Upper lobe of left lung (tissue), 6 donors: ENCODE results near the gene PAPSS2. TPM values are rescaled to one million over a fixed set of nuclear protein-coding genes. Genes with fewer than 3 reads are reported as not detected.

Experiments used
- ATAC-seq, 2 donors: fragments of 200-7000 bp; cut with Tn5 transposase; one replicate each; pipeline ENCODE4 v1.9.1; 2022; ENCODE audit warnings: mild to moderate bottlenecking in 2 of 2, moderate library complexity in 2 of 2; ENCODE audit not compliant: low FRiP score in 2 of 2
- DNase-seq, 2 donors: peaks; one replicate each; pipeline ENCODE4 v3.0.0-alpha.2; 2019 to 2020
- H3K27ac ChIP-seq, 4 donors: fragments of 200-600 bp; sonication (generic); one replicate each; pipeline ENCODE4 v1.5.1; 2016 to 2019
- H3K27me3 ChIP-seq, 4 donors: fragments of 200-600 bp; sonication (generic); one replicate each; pipeline ENCODE4 v1.5.1; 2017 to 2019
- H3K36me3 ChIP-seq, 4 donors: fragments of 200-600 bp; sonication (generic); one replicate each; pipeline ENCODE4 v1.5.1; 2016 to 2019
- H3K4me1 ChIP-seq, 4 donors: fragments of 200-600 bp; sonication (generic); one replicate each; pipeline ENCODE4 v1.5.1; 2018 to 2019
- H3K4me3 ChIP-seq, 4 donors: fragments of 200-600 bp; sonication (generic); one replicate each; pipeline ENCODE4 v1.5.1; 2017 to 2019; ENCODE audit warnings: mild to moderate bottlenecking in 2 of 4, moderate library complexity in 1 of 4
- H3K9me3 ChIP-seq, 4 donors: fragments of 200-600 bp; sonication (generic); one replicate each; pipeline ENCODE4 v1.5.1; 2018 to 2019
- CTCF ChIP-seq, 6 experiments: fragments of 450-650 bp in 4 of 6; fragments of 200-600 bp in 2 of 6; sonication (generic) in 2 of 6; IDR thresholded peaks; one replicate each; pipeline ENCODE4 v1.5.1; 2016 to 2019; ENCODE audit warnings: antibody characterized with exemption in 6 of 6
- EP300 ChIP-seq, 4 donors: sonication (generic); formaldehyde crosslinking; IDR thresholded peaks; one replicate each; pipeline ENCODE4 v1.5.1; 2017; ENCODE audit warnings: antibody characterized with exemption in 4 of 4, control low read depth in 2 of 4
- POLR2A ChIP-seq, 4 donors: fragments of 450-650 bp; IDR thresholded peaks; one replicate each; pipeline ENCODE4 v1.5.1; 2016 to 2017; ENCODE audit warnings: antibody characterized with exemption in 4 of 4, mild to moderate bottlenecking in 2 of 4
- POLR2AphosphoS5 ChIP-seq, 2 donors: sonication (generic); formaldehyde crosslinking; IDR thresholded peaks; one replicate each; pipeline ENCODE4 v1.5.1; 2017; ENCODE audit warnings: antibody characterized with exemption in 2 of 2
- WGBS, 2 donors: methylation state at CpG; one replicate each; pipeline ENCODE4 v1.1.5; 2017 to 2018; 5-methylcytosine and 5-hydroxymethylcytosine counted together
- total RNA-seq, 6 donors: library from RNA; depleted of rRNA in 4 of 6; stranded (reverse); fragments of >200 nt in 4 of 6; gene quantifications; one replicate each; pipeline versions ENCODE4 v1.1.0 to v1.2.1, GENCODE V29; 2016 to 2021
- donor health status: DM: no; HTN: no; CAD: no; lungs with moderate emphysema.
- donor health status: DM: no; HTN: yes; CAD: no; lungs with severe emphysema.

The PAPSS2 gene
- total RNA-seq, 6 donors from 2014 or later, result 48.2 to 217 (median 159) TPM

GRCh38 chr10:87694011-87694794 is 34.5 kb downstream of the PAPSS2 start:
- 71 to 82% methylated on average over 4 of the region's 4 CpGs for WGBS, 2 donors
- no peaks in the 10 kb centered on the region for H3K9me3 ChIP-seq
- H3K36me3 ChIP-seq, result peaks cover 0 to 11% (median 0%) of the 10 kb centered on the region in 4 donors
- H3K4me1 ChIP-seq, result peaks cover 5 to 32% (median 24%) of the 10 kb centered on the region in 4 donors
- DNase-seq, result no peak
- no peak overlapping the region for H3K27ac ChIP-seq
- no peak for ATAC-seq
- H3K27me3 ChIP-seq, result no peaks in the 10 kb centered on the region
- TF ChIP-seq POLR2AphosphoS5 (IDR thresholded peaks at IDR 0.05) (no peak), EP300 (IDR thresholded peaks at IDR 0.05) (no peak), POLR2A (IDR thresholded peaks at IDR 0.05) (no peak), CTCF (IDR thresholded peaks at IDR 0.05) (no peak)
- no peak overlapping the region for H3K4me3 ChIP-seq

- no peak for DNase-seq
- Histone ChIP-seq H3K36me3 (peaks cover 0 to 14% (median 0%) of the 10 kb centered on the region in 4 donors), H3K27ac (peak overlapping the region in 1 of 4 donors; percentile 43), H3K27me3 (no peaks in the 10 kb centered on the region), H3K4me1 (peaks cover 5 to 27% (median 19%) of the 10 kb centered on the region in 4 donors), H3K9me3 (no peaks in the 10 kb centered on the region), H3K4me3 (no peak overlapping the region)
- 82 to 88% methylated on average over 3 of the region's 3 CpGs for WGBS, 2 donors
- ATAC-seq, result no peak
- TF ChIP-seq CTCF (IDR thresholded peaks at IDR 0.05) (no peak), EP300 (IDR thresholded peaks at IDR 0.05) (no peak), POLR2A (IDR thresholded peaks at IDR 0.05) (no peak), POLR2AphosphoS5 (IDR thresholded peaks at IDR 0.05) (no peak)
Measured at GRCh38 chr10:87695074-87695473, 35.4 kb downstream of the PAPSS2 start.

GRCh38 chr10:87696922-87697745 is 37.5 kb downstream of the PAPSS2 start:
- no peak overlapping the region for H3K4me3 ChIP-seq
- DNase-seq (no peak), ATAC-seq (no peak)
- TF ChIP-seq POLR2A (IDR thresholded peaks at IDR 0.05), result no peak
- no peak for TF ChIP-seq CTCF (IDR thresholded peaks at IDR 0.05)
- TF ChIP-seq EP300 (IDR thresholded peaks at IDR 0.05), result no peak
- TF ChIP-seq POLR2AphosphoS5 (IDR thresholded peaks at IDR 0.05), result no peak
- peaks cover 0 to 25% (median 5%) of the 10 kb centered on the region in 4 donors for H3K4me1 ChIP-seq
- WGBS, 2 donors, result 84 to 91% methylated on average over 11 of the region's 11 CpGs
- H3K27ac ChIP-seq, result no peak overlapping the region
- no peaks in the 10 kb centered on the region for H3K9me3 ChIP-seq
- no peaks in the 10 kb centered on the region for H3K27me3 ChIP-seq
- H3K36me3 ChIP-seq, result peaks cover 0 to 15% (median 0%) of the 10 kb centered on the region in 4 donors

- ATAC-seq (peak in 1 of 2 donors; percentile 61), DNase-seq (no peak)
- Histone ChIP-seq H3K27me3 (no peaks in the 10 kb centered on the region), H3K27ac (no peak overlapping the region), H3K36me3 (peaks cover 0 to 23% (median 0%) of the 10 kb centered on the region in 4 donors), H3K4me3 (no peak overlapping the region), H3K9me3 (no peaks in the 10 kb centered on the region), H3K4me1 (peaks cover 0 to 15% (median 3%) of the 10 kb centered on the region in 4 donors)
- WGBS, 2 donors, result 88 to 98% methylated on average over 7 of the region's 7 CpGs
- no peak for TF ChIP-seq EP300 (IDR thresholded peaks at IDR 0.05)
Measured at GRCh38 chr10:87700031-87700796, 40.5 kb downstream of the PAPSS2 start.
